Endothelial cell of umbilical vein (primary cell): ENCODE data around the gene SH3RF3. TPM values are rescaled to one million over a fixed set of nuclear protein-coding genes. Genes with fewer than 3 reads are reported as not detected.

ENCODE experiments used
- BruUV-seq: library from RNA; stranded (reverse); fragments of 400-500 nt; replicated peaks from 2 replicates; lab custom pipeline; 2021; lab: Mats Ljungman, UMichigan
- CTCF ChIA-PET: fragments of 300-600, 350-600 bp; sonication (Branson Sonifier 250); formaldehyde crosslinking; loops from one replicate; lab custom pipeline; 2021; ENCODE audit warnings: antibody characterized with exemption, inconsistent platforms; lab: Charles Lee
- POLR2A ChIA-PET: fragments of 300-600, 350-600 bp; sonication (Branson Sonifier 250); formaldehyde crosslinking; loops from one replicate; lab custom pipeline; 2021; ENCODE audit warnings: antibody characterized with exemption, inconsistent platforms; lab: Charles Lee
- DNase-seq: peaks from one replicate; pipeline ENCODE4 v3.0.0-alpha.2; 2011; ENCODE audit warnings: low read depth, low spot score
- FAIRE-seq: peaks from 2 replicates; lab custom pipeline; 2011; peaks lifted over from hg19 to GRCh38; lab: Jason Lieb, UNC
- H2AFZ ChIP-seq: 2 replicates; pipeline ENCODE4 v1.6.0; 2012; ENCODE audit warnings: low read depth, low read length, control low read depth, inconsistent platforms
- H3K27ac ChIP-seq: 2 replicates; pipeline ENCODE4 v1.5.1; 2011; ENCODE audit warnings: low read depth, mild to moderate bottlenecking, control low read depth, low read length, moderate library complexity; ENCODE audit not compliant: insufficient read depth
- H3K27me3 ChIP-seq, 2 experiments: 2 replicates each; pipeline versions ENCODE4 v1.6.0 to v1.6.1; 2011; ENCODE audit warnings: low read length in 2 of 2, mixed read lengths in 1 of 2; ENCODE audit not compliant: control insufficient read depth in 2 of 2, insufficient read depth in 2 of 2
- H3K36me3 ChIP-seq, 2 experiments: 2 replicates in 1 of 2; 3 replicates in 1 of 2; pipeline ENCODE4 v1.5.1; 2011; ENCODE audit warnings: low read length in 2 of 2, mild to moderate bottlenecking in 1 of 2, moderate library complexity in 1 of 2; ENCODE audit not compliant: control insufficient read depth in 2 of 2, insufficient read depth in 2 of 2; ENCODE audit errors: extremely low read depth in 1 of 2
- H3K4me1 ChIP-seq: 3 replicates; pipeline ENCODE4 v1.5.1; 2011; ENCODE audit warnings: mild to moderate bottlenecking, low read length; ENCODE audit not compliant: control insufficient read depth, insufficient read depth; ENCODE audit errors: extremely low read depth
- H3K4me2 ChIP-seq: 2 replicates; pipeline ENCODE4 v1.6.1; 2011; ENCODE audit warnings: low read length, control low read depth, mixed read lengths; ENCODE audit not compliant: insufficient read depth
- H3K4me3 ChIP-seq, 3 experiments: fragments of 200-600 bp in 1 of 3; sonication (generic), shearing (Covaris generic) in 1 of 3; replicated peaks in 1 of 3; 2 replicates each; pipeline ENCODE4 v1.5.1; 2011 to 2016; ENCODE audit warnings: control low read depth in 3 of 3, low read length in 3 of 3, mild to moderate bottlenecking in 2 of 3, inconsistent platforms in 1 of 3, low read depth in 1 of 3, moderate library complexity in 1 of 3; ENCODE audit not compliant: insufficient read depth in 1 of 3
- H3K79me2 ChIP-seq: 2 replicates; pipeline ENCODE4 v1.6.0; 2012; ENCODE audit warnings: low read length, inconsistent platforms; ENCODE audit not compliant: control insufficient read depth, insufficient read depth
- H3K9ac ChIP-seq: replicated peaks from 2 replicates; pipeline ENCODE3; 2011; ENCODE audit warnings: low read length, control low read depth; ENCODE audit not compliant: insufficient read depth; ENCODE audit errors: extremely low read depth
- H3K9me1 ChIP-seq: replicated peaks from 3 replicates; pipeline ENCODE4 v1.6.0; 2011; ENCODE audit warnings: mild to moderate bottlenecking, low read length; ENCODE audit not compliant: control insufficient read depth, insufficient read depth; ENCODE audit errors: extremely low read depth
- H3K9me3 ChIP-seq: replicated peaks from 2 replicates; pipeline ENCODE4 v1.5.1; 2012; ENCODE audit warnings: low read length, inconsistent platforms; ENCODE audit not compliant: control insufficient read depth, insufficient read depth
- H4K20me1 ChIP-seq: replicated peaks from 2 replicates; pipeline ENCODE3; 2011; ENCODE audit warnings: mild to moderate bottlenecking, low read length; ENCODE audit not compliant: control insufficient read depth, insufficient read depth; ENCODE audit errors: extremely low read depth
- EZH2 ChIP-seq: IDR thresholded peaks from 2 replicates; pipeline ENCODE4 v1.6.1; 2012; ENCODE audit warnings: borderline replicate concordance, low read depth, mild to moderate bottlenecking, moderate library complexity, low read length, inconsistent platforms; ENCODE audit not compliant: severe bottlenecking
- FOS ChIP-seq: IDR thresholded peaks from 2 replicates; pipeline ENCODE4 v1.6.1; 2011; ENCODE audit warnings: mild to moderate bottlenecking, low read length, moderate library complexity, borderline replicate concordance; ENCODE audit not compliant: insufficient read depth
- GATA2 ChIP-seq: IDR thresholded peaks from 2 replicates; pipeline ENCODE4 v1.7.0; 2011; ENCODE audit warnings: low read depth, mild to moderate bottlenecking, moderate library complexity, mixed read lengths, low read length; ENCODE audit not compliant: insufficient read length, insufficient read depth
- JUN ChIP-seq: IDR thresholded peaks from 2 replicates; pipeline ENCODE4 v1.6.1; 2011; ENCODE audit warnings: borderline replicate concordance, low read depth; ENCODE audit not compliant: insufficient read length, insufficient read depth
- MYC ChIP-seq: IDR thresholded peaks from one replicate; pipeline ENCODE4 v1.6.1; 2011; ENCODE audit warnings: mild to moderate bottlenecking, low read depth, low read length
- POLR2A ChIP-seq: IDR thresholded peaks from 2 replicates; pipeline ENCODE4 v1.6.1; 2012; ENCODE audit warnings: low read depth, mild to moderate bottlenecking, control low read depth, low read length
- POLR2AphosphoS5 ChIP-seq: IDR thresholded peaks from 2 replicates; pipeline ENCODE4 v1.6.1; 2012; ENCODE audit warnings: low read depth, mild to moderate bottlenecking, control low read depth, low read length, moderate library complexity; ENCODE audit not compliant: insufficient read depth
- dilution Hi-C: fragments of 300-500 bp; cut with MboI; formaldehyde crosslinking; loops from one replicate; pipeline ENCODE4 v1.15.0; 2019; ENCODE audit warnings: low sequenced_read_pairs; ENCODE audit not compliant: extremely low pct_ligation_motif_present
- intact Hi-C: fragments of 100-400 bp; cut with micrococcal nuclease; formaldehyde crosslinking; loops from one replicate; pipeline ENCODE4 v1.10.0; 2022
- polyA plus RNA-seq, 4 experiments: library from polyadenylated mRNA; depleted of rRNA in 3 of 4; stranded (reverse) in 3 of 4; unstranded in 1 of 4; fragments of >200 nt; gene quantifications; 2 replicates each; pipeline versions ENCODE4 v1.2.1 to v1.2.3, GENCODE V29; 2011 to 2012; ENCODE audit warnings: missing spikeins in 1 of 4
- total RNA-seq: library from RNA; stranded (reverse); gene quantifications from 2 replicates; pipeline ENCODE4 v1.2.3, GENCODE V29; 2021
- TF ChIP-seq, protein P1 (sequence below), 2 donors: IDR thresholded peaks; 1 replicate in 1 of 2; 2 replicates in 1 of 2; pipeline ENCODE4 v1.5.1; 2011; ENCODE audit warnings: low read length in 2 of 2, mild to moderate bottlenecking in 2 of 2, moderate library complexity in 2 of 2, control low read depth in 1 of 2, inconsistent platforms in 1 of 2, low read depth in 1 of 2; ENCODE audit not compliant: insufficient read depth in 1 of 2; ENCODE audit errors: extremely low read depth in 1 of 2
- TF ChIP-seq, protein P2 (sequence below): IDR thresholded peaks from 2 replicates; pipeline ENCODE4 v1.6.1; 2011; ENCODE audit not compliant: insufficient read depth, insufficient read length

SH3RF3 gene
- total and polyA plus RNA-seq, 2 donors (not counting 3 experiments of a cell fraction or from before 2014, with no cell fraction given), result 3.8 to 14.7 TPM

DNA sequence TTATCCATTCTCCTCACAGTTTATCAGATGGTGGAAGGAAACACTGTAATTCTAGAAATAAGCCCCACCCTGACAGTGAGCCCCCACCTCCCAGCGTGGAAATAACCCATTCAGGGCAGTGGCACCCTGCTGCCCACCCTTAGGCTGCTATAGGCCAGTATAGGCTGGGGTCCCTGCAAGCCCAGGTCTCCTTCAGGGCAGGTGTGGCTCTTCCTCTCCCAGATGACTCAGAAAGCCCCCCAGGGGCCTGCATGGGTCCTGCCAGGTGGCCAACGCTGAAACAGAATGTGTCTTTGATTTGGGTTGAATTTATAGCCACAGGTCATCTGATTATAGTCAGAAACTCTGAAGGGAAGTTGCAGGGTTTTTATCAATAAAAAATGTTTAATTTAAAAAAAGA lies 136.4 kb downstream of the SH3RF3 start:
- POLR2A ChIA-PET, result no interaction called here
- no peaks in the 10 kb centered on the region for H3K79me2 ChIP-seq
- no TSS peak for BruUV-seq

More for the DNA sequence above, 136.4 kb downstream of the SH3RF3 start:
- DNase-seq, result no peak
- Histone ChIP-seq H3K9me1 (no peaks in the 10 kb centered on the region), H3K4me2 (no peak overlapping the region), H2AFZ (no peak overlapping the region), H3K9ac (no peak overlapping the region), H3K4me1 (peaks cover 45% of the 10 kb centered on the region), H3K27ac (no peak overlapping the region), H4K20me1 (no peaks in the 10 kb centered on the region), H3K9me3 (no peaks in the 10 kb centered on the region), H3K27me3 (no peaks in the 10 kb centered on the region), H3K36me3 (no peaks in the 10 kb centered on the region), H3K4me3 (no peak overlapping the region)
- CTCF ChIA-PET, result interaction anchor here (2.2 kb wide), 1 partner anchor 245 kb away, joined by 7 read pairs; no protein-coding TSS in a partner anchor
- FAIRE-seq, result no peak
- intact Hi-C loops, result loop anchor here (5.0 kb wide), 1 partner anchor 67 kb away; no protein-coding TSS in a partner anchor
- no peak for TF ChIP-seq POLR2AphosphoS5
- no peak for TF ChIP-seq MYC
- no peak for TF ChIP-seq POLR2A
- no peak for TF ChIP-seq GATA2
- no peak for TF ChIP-seq JUN
- no peak for TF ChIP-seq EZH2
- TF ChIP-seq, protein P1, sequence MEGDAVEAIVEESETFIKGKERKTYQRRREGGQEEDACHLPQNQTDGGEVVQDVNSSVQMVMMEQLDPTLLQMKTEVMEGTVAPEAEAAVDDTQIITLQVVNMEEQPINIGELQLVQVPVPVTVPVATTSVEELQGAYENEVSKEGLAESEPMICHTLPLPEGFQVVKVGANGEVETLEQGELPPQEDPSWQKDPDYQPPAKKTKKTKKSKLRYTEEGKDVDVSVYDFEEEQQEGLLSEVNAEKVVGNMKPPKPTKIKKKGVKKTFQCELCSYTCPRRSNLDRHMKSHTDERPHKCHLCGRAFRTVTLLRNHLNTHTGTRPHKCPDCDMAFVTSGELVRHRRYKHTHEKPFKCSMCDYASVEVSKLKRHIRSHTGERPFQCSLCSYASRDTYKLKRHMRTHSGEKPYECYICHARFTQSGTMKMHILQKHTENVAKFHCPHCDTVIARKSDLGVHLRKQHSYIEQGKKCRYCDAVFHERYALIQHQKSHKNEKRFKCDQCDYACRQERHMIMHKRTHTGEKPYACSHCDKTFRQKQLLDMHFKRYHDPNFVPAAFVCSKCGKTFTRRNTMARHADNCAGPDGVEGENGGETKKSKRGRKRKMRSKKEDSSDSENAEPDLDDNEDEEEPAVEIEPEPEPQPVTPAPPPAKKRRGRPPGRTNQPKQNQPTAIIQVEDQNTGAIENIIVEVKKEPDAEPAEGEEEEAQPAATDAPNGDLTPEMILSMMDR (IDR thresholded peaks at IDR 0.05; ENCODE audit: extremely low read depth in 1 of 2, insufficient read depth in 1 of 2, low read depth in 1 of 2, low read length in 2 of 2), result no peak
- TF ChIP-seq, protein P2, sequence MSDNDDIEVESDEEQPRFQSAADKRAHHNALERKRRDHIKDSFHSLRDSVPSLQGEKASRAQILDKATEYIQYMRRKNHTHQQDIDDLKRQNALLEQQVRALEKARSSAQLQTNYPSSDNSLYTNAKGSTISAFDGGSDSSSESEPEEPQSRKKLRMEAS, result no peak
- TF ChIP-seq FOS, result no peak
- dilution Hi-C loops, result no loop called here
